Brain pericyte (primary cell): ENCODE measurements around the gene FGFR3.
"Not testable (repeated sequence)": the region's sequence is repeated elsewhere in the genome, so short reads cannot be mapped to it uniquely, and the experiment has no call there.

Experiments used
- DNase-seq: peaks from one replicate; pipeline ENCODE4 v3.0.0-alpha.2; 2012; ENCODE audit warnings: low read depth, low spot score

The FGFR3 gene

DNA sequence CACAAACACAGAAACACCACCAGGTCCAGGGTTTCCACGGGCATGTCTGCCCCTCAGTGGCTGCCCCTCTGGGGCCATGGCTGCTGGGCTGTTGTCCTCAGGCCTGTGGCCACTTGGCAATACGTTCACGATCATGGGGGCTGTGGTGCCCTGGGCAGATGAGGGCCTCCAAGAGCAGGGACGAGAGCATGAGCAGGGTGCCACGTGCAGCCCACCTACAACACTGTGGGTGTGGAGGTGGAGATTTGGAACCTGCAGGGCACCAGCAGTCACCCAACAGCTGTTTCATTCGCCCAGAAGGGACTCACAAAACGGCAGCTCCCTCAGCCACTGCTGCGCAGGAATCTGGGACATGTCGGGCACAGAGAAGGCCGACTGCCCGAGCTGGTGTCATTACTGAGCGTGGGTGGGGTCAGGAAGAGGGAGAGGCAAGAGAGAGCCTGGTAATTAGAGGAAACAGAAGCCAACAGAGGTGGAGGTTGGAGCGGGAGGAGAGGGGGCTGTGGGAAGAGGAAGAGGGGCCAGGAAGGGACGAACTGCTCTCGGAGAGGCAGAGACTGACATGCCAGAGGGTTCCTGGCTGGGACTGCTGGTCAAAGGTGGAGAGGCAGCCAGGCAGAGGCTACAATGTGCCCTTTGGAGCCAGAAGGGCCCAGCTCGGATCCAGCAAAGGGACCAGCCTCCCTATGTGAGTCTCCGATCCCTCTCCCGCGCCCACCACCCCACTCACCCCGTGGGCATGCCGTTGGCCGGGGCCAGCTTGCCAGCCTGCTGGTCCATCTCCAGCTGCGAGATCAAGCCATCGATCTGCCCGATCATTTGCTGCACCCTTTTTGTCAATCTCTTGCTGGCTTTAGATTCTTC, 23.1 kb downstream of the FGFR3 start:
- DNase-seq, result no peak

GRCh38 chr4:1819284-1819683, 26.2 kb downstream of the FGFR3 start:
- DNase-seq, result no peak

DNA sequence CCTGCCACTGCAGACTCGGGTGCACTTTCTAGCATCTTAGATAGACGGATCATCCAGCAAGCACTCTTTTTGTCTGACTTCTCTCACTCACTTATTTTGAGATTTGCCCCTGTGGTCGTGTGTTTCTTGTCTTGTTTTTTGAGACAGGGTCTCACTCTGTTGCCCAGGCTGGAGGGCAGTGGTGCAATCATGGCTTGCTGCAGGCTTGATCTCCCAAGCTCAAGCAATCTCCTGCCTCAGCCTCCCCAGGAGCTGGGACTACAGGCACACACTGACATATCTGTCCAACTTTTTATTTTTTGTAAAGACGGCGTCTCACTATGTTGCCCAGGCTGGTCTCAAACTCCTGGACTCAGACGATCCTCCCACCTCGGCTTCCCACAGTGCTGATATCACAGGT, 26.7 kb downstream of the FGFR3 start:
- no peak for DNase-seq

DNA sequence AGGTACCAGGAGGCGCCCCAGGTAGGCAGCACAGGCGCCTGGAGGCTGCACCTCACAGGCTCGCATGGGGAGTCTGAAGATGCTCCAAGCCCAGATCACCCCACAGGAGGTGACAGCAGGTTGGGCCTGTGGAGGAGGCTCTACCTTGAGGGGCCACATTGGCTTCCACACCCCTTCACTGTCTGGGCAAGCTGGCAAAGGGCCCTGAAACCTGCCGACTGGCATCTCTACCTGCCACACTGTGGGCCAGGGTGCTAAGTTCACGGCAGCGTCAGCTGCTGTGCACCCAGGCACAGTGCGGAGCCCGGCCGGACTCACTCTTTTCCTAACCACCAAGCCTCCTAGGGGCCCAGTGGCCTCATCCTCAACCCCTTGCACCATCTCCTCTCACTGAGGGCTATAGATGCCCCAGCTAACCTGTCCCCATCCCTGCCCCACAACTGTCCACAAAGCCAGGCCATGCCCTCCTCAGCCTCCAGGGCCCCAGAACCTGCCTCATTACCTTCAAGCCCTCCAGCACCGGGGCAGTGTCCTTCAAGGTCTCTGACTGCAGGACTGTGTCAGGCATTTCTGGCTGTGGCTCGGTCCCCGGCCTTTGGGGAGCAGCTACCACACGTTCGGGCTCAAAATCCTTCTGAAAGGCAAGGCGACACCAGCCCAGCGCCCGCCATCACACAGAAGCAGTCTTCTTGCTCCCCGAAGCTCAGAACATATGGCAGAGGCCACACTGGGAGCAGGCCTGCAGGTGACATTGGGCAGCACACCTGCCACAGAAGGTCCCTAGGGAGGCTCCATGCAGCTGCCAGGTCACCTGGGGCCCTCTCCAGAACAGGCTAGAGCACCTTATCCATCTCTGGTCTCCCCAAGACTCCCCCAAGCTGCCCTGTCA, 28.8 kb downstream of the FGFR3 start:
- no peak for DNase-seq

GRCh38 chr4:1822568-1823544, 29.8 kb downstream of the FGFR3 start:
- no peak for DNase-seq

GRCh38 chr4:1823545-1823932, 30.4 kb downstream of the FGFR3 start:
- DNase-seq, result no peak

DNA sequence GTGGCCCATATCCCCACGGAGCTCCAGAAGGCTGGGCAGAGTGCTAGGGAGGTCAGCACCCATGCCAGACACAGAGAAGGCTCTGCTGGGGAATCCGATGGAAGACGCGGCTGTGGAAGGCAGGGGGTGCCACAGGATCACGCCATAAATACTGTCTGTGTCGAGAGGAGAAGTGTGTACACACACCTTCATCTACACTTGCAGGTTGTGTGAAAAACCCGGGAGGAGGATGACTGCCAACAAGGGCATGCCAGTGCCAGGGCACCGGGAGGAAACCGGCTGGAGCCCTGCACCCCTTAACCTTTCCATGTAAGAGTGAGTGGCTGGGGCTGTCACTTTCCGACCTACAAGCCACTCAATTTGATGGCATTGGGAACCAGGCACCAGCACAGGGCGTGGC, 31.7 kb downstream of the FGFR3 start:
- no peak for DNase-seq

- DNase-seq, result no peak
Measured at GRCh38 chr4:1825326-1825725, 32.2 kb downstream of the FGFR3 start.

GRCh38 chr4:1826531-1827350, 33.6 kb downstream of the FGFR3 start:
- no peak for DNase-seq

- no peak for DNase-seq
Measured at GRCh38 chr4:1830234-1830633, 37.1 kb downstream of the FGFR3 start.

- no peak for DNase-seq
Measured at GRCh38 chr4:1830642-1831228, 37.6 kb downstream of the FGFR3 start.

- no peak for DNase-seq
Measured at GRCh38 chr4:1831331-1831730, 38.2 kb downstream of the FGFR3 start.

DNA sequence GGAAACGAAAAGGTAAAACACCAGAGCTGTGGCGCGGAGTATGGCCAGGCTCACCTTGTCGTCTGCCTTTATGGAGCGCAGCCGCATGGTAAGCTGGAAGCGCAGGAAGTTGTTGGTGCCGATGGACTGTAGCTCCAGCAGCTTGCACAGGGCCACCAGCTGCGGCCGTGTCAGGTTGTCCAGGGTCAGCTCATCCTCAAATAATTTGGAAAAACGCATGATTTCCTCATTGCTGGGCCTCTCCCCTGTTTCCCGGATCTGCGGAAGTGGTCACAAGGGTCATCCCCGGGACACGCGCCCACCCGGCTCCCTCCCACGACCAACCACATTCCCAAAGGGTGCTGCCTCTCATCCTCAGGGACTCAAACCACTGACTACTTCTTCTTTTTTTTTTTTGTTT, 39.6 kb downstream of the FGFR3 start:
- no peak for DNase-seq

DNA sequence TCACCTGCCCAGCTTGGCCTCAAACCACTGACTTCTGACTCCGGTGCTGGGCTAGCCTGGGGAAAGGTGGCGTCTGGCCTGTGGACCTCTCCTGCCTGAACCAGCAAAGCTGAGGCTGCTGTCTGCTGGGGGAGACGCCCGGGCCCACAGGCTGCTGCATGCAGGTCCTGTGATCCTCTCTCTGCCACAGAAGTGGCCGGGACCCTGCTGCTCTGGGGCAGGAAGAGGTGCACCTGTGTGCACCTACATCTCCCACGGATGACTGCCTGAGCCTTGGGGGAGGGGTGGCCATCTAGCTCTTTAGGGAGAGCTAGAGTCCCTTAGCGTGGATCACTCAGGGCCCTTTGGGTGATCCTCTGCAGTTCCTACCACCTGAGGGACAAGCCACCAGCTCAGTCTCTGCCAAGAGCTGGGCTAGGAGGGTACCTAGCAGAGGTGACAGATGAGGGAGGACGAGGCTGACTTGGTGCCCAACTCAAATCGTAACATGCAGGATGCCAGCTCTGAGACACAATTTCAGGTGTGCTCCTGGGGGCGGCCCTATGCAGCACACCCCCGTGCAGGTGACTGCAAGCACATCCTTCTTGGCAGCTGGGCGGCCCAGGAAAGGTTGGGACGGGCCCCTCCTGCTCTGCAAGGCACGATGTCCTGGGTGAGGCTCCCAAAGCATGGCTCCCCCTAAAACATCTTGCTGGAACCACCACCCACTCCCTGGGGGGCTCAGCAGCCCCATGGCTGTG, 40.4 kb downstream of the FGFR3 start:
- DNase-seq, result no peak

GRCh38 chr4:1834047-1834775, 41.1 kb downstream of the FGFR3 start:
- DNase-seq, result no peak

GRCh38 chr4:1835836-1836235, 42.7 kb downstream of the FGFR3 start:
- not testable (repeated sequence) for DNase-seq

DNA sequence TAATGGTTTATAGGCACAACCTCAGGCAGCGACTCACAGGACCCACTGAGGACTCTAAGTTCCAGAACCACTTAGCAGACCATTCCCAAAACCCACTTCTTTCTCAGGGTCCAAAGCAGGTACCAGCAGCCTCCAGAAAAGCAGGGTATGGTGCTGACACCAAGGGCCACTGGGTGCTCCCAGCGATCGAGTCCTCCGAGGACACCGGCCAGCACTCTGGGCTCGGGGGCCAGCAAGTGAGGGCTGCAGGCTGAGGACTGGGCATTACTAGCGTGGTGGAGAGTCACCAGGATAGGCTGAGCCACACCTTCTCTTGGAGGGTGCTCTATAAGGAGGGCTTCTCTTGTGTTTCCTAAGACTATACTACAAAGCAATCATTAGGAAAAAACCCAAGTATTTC, 43.6 kb downstream of the FGFR3 start:
- no peak for DNase-seq

GRCh38 chr4:1837069-1837468, 44.0 kb downstream of the FGFR3 start:
- no peak for DNase-seq

DNA sequence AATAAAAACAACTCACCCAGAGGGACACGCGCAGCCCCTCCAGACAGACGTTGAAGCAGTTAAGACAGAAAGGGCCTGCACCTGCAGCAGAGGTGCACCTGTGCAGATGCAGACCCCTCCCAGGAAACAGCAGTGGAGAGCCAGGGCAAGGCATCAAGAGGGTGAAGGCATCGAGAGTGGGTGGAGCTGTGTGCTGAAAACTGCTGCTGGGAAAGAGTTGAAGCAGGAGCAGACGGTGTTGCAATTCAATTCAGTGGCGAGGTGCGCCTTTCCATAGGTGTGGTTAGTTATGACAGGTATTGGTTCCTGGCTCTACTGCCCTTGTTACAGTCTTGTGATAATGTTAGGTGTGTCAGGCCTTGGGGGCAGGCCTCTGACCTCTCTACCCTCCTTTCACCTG, 46.2 kb downstream of the FGFR3 start:
- DNase-seq, result no peak
